Amniotic stem cell (primary cell): ENCODE measurements around the gene RTN4IP1.

ENCODE experiments used
- DNase-seq: peaks from one replicate; lab custom pipeline; 2025; lab: John Stamatoyannopoulos, UW

Gene RTN4IP1

GRCh38 chr6:106546691-106547414 is 82.4 kb downstream of the RTN4IP1 start:
- peak; percentile 45 for DNase-seq

- DNase-seq = no peak
Measured at GRCh38 chr6:106546261-106546690, 83.0 kb downstream of the RTN4IP1 start.

GRCh38 chr6:106540907-106541306 is 88.4 kb downstream of the RTN4IP1 start:
- DNase-seq = no peak

GRCh38 chr6:106540432-106540831 is 88.9 kb downstream of the RTN4IP1 start:
- no peak for DNase-seq

DNA sequence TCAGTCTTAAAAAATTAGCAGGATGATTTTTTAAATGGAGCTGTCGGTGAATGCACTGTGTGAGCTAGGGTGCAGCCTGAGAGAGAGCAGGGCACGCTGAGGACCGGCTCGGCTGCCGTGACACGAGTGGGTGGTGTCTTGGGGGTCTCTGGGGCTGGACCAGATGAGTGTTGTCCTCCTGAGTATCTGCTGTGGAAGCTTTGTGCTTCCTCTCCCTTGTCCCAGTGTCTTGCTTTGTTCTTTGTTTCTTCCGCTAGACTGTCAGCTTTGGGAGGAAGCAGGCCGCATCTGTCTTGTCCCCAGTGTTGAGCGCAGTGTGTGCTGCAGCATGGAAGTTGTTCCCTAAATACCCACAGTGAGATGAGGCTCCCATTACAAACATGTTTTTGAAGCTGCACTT is 89.4 kb downstream of the RTN4IP1 start:
- DNase-seq = no peak

GRCh38 chr6:106538145-106538544 is 91.2 kb downstream of the RTN4IP1 start:
- DNase-seq = no peak

DNA sequence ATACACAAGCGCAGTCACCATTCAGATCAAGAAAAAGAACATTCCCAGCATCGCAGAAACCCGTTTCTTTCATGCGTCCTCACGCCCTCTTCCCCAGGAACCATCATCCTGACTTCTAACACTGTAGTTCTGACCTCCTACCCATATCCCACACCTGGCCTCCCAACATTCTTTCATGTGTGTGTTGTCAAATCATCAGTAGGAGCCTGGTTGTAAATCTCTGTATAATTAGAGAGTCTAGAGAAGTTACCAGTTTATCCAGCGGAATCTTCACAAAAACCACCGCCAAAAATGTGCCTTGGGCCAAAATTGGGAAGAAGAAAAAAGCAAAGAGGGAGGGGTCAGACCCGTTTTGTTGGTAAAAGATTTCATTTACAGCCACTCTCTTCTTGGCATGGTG is 91.6 kb downstream of the RTN4IP1 start:
- no peak for DNase-seq

DNA sequence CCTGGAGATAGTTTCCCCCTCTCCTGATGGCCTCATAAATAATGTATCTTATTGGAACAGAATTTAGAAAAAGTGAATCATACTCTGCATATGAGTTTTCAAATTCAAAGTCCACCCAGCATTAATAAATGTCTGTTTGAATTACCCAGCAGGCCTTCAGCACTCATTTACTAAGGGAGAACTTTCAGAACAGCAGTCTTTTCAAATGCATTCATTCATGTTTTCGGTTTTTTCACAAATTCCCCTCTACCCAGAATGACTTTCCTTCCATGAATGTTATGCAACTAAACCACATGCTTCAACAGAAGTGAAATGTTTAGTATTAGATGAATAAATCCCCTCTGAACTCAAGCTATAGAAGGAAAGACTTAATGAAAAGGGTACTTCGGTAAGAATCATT is 92.4 kb downstream of the RTN4IP1 start:
- no peak for DNase-seq

- no peak for DNase-seq
Measured at GRCh38 chr6:106536357-106536756, 92.9 kb downstream of the RTN4IP1 start.

DNA sequence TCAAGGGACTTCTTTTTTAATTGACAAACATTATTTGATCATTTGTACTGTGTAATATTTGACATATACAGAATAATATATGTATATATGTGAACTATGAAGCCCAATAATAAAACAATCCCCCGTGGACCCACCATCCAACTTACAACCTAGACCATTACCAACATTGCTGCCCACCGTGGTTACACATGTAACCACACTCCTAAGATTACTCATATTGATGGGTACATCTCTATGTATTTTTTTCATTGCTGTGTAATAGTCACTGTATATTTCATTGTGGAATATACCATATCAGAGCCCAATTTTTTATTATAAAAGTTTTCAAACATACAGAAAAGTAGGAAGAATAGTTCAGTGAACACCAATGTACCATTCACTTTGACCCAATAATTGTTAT is 94.3 kb downstream of the RTN4IP1 start:
- no peak for DNase-seq

DNA sequence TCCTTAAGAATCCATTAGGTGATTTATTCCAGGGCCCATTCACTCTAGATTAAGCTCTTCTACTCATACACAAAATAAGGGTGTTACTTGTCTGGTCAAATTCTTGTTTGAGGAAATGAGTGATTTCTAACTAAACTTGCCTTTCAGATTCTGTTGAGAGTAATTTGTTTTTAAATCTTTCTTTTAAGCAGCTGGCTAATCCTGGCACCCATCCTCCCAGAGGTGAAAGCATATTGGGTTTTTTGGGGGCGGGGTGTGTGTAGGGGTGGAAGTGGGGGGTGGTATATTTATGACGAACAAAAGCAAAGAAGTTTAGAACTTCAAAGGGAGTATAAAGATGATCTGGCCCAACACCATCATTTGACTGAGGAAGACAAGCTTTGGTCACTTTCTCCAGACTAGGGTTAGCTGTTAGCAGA is 94.7 kb downstream of the RTN4IP1 start:
- no peak for DNase-seq

DNA sequence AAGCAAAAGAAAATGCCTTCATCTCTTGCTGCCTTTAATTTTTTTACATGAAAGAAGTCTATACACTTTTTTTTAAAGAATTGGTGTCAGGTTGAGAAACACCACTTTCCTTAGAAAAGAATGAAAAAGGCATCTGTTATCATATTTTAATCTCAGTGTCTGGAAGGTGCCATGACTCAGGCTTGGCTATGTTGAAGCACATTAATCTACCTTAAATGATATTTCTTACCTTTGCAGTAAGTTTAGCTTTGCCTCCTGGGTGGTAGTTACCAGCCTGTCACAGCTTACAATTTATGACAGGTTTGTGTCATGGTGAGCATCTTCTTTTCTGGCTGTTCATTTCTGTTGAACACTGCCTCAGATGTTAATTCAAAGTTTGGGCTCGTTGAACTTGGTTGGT is 95.3 kb downstream of the RTN4IP1 start:
- no peak for DNase-seq

GRCh38 chr6:106533054-106533453 is 96.2 kb downstream of the RTN4IP1 start:
- DNase-seq = no peak

- DNase-seq = no peak
Measured at GRCh38 chr6:106530502-106530901, 98.8 kb downstream of the RTN4IP1 start.

DNA sequence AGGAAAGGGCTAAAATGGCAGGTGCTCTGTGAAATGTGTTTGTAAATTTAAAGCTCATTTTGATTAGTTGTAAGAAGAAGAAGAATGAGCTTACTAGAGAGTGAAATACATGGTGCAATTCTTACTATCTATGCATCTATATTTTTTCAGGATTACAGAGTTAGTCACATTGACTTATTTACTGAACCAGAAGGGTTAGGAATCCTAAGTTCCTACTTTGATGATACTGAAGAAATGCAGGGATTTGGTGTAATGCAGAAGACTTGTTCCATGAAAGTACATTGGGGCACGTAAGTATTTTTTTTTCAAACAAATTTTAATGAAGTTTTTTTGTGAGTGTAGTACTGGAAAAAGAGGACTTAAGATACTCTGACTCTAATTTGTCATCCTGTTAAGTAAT is 99.3 kb downstream of the RTN4IP1 start:
- no peak for DNase-seq

- no peak for DNase-seq
Measured at GRCh38 chr6:106529438-106529837, 99.9 kb downstream of the RTN4IP1 start.

DNA sequence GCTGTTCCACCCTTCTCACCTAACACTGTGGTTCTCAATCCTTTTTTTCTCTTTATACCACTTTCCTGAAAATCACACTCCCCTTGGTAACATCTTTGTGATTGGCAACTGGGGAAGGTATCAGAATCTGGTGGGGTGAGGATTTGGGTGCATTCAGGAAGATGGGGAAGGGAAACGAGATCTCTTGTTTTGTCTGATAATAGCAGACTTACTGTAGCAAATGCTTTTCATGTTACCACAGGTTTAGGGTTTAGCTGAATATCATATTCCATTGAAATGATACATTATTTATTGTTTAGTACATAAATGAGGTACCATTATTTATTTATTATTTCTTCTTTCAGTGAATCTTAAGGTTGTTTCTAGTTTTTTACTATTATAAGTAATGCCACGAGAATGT is 100.8 kb downstream of the RTN4IP1 start:
- no peak for DNase-seq

DNA sequence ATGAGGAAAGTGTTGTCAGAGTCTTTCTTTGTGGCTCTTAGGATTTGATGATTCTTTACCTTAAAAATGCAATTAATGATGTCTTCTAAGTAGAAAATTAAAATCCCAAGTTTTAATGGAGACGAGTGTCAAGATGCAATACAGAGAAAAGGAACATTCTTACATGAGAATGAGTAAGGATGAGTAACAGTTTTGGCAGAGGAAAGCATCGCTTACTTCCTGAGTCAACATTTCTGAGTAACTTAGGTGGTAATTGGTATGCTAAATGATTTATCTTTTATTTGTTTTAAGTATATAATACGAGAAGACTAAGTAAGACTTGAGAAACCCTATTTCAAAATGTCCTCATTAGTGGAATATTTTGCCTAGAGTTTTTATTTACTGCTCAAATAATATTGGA is 101.3 kb downstream of the RTN4IP1 start:
- peak; percentile 54 for DNase-seq

GRCh38 chr6:106527117-106527516 is 102.2 kb downstream of the RTN4IP1 start:
- no peak for DNase-seq

DNA sequence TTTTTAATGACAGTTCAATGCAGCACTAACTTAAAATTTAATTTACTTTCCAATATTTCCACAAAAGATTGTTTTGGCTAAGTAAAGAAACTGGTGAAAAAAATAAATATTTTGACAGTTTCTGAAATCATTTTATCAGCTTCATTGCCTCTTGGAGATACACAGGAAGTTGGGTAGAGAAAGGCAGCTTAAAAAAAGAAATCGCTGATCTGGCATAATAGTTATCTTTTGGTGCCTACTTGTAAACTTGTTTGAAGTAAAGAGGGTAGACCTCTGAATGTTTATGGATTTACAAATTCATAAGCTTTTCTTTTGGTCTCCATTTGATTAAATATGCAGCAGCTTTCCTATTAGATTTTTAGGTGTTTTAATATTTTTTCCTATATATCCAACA is 103.4 kb downstream of the RTN4IP1 start:
- no peak for DNase-seq

DNA sequence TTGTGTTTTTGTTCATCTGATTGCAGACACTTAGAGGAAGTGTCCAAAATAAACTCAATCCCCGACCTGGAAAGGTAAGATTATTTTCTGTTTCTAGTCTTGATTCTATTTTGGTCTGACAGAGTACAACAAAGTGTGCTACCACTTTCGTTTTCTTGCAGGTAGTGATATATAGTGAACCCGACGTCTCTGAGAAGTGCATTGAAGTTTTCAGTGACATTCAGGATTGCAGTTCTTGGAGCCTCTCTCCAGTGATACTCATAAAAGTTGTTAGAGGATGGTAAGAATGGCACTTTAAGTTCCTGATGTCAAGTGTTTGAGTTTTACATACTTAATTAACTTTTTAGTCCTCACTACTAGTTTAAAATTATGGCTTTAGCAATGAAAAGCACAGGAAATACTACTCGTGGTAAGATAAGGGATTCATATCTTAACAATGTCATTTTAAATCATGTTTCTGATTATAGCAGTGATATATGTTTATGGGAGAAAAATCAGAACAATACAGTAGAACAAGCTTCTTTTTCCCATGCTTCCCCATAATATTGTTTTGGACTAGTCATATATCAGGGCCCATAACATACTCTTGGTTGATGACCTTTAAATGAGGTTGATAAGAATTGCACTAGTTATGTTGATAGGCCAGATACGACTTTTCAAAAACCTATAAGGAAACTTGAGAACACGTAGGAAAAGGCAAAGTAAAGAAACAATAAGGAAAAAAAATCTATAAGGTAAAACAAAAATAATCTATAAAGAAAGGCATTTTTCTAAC is 104.0 kb downstream of the RTN4IP1 start:
- no peak for DNase-seq

- no peak for DNase-seq
Measured at GRCh38 chr6:106522562-106523250, 106.6 kb downstream of the RTN4IP1 start.
